Kidney glomerular epithelial cell (primary cell): ENCODE results near the gene ADAMTS3.
A peak's percentile ranks its signal among the peaks of the same experiment; 100 is the strongest.

ENCODE experiments used
- DNase-seq: peaks from one replicate; lab custom pipeline; 2025; lab: John Stamatoyannopoulos, UW

ADAMTS3 gene

GRCh38 chr4:72405417-72405816, 163.6 kb downstream of the ADAMTS3 start:
- no peak for DNase-seq

- no peak for DNase-seq
These were observed 171.7 kb downstream of the ADAMTS3 start for GRCh38 chr4:72397314-72397713.

GRCh38 chr4:72394012-72394663, 174.9 kb downstream of the ADAMTS3 start:
- peak; percentile 28 for DNase-seq

- no peak for DNase-seq
These were observed 177.7 kb downstream of the ADAMTS3 start for GRCh38 chr4:72391281-72391680.

- DNase-seq, result peak; percentile 28
These were observed 178.6 kb downstream of the ADAMTS3 start for GRCh38 chr4:72390409-72390808.

GRCh38 chr4:72388521-72388920, 180.5 kb downstream of the ADAMTS3 start:
- no peak for DNase-seq

- DNase-seq, result no peak
These were observed 181.1 kb downstream of the ADAMTS3 start for GRCh38 chr4:72387959-72388358.

- no peak for DNase-seq
These were observed 185.6 kb downstream of the ADAMTS3 start for GRCh38 chr4:72383439-72383838.

- no peak for DNase-seq
These were observed 190.1 kb downstream of the ADAMTS3 start for GRCh38 chr4:72378901-72379300.

- no peak for DNase-seq
These were observed 191.4 kb downstream of the ADAMTS3 start for GRCh38 chr4:72377491-72378194.

- no peak for DNase-seq
These were observed 192.1 kb downstream of the ADAMTS3 start for GRCh38 chr4:72376901-72377300.

GRCh38 chr4:72375073-72375736, 193.8 kb downstream of the ADAMTS3 start:
- DNase-seq, result no peak

- DNase-seq, result no peak
These were observed 194.9 kb downstream of the ADAMTS3 start for GRCh38 chr4:72374159-72374558.

GRCh38 chr4:72366601-72367000, 202.4 kb downstream of the ADAMTS3 start:
- no peak for DNase-seq

GRCh38 chr4:72365981-72366380, 203.0 kb downstream of the ADAMTS3 start:
- no peak for DNase-seq

GRCh38 chr4:72365016-72365415, 204.0 kb downstream of the ADAMTS3 start:
- no peak for DNase-seq

GRCh38 chr4:72360075-72360474, 208.9 kb downstream of the ADAMTS3 start:
- DNase-seq, result no peak

GRCh38 chr4:72358483-72358882, 210.5 kb downstream of the ADAMTS3 start:
- no peak for DNase-seq

- no peak for DNase-seq
These were observed 211.1 kb downstream of the ADAMTS3 start for GRCh38 chr4:72357908-72358307.

- no peak for DNase-seq
These were observed 216.3 kb downstream of the ADAMTS3 start for GRCh38 chr4:72352711-72353110.

- DNase-seq, result no peak
These were observed 217.5 kb downstream of the ADAMTS3 start for GRCh38 chr4:72351521-72351920.

GRCh38 chr4:72348701-72349100, 220.3 kb downstream of the ADAMTS3 start:
- DNase-seq, result no peak

GRCh38 chr4:72344418-72344817, 224.6 kb downstream of the ADAMTS3 start:
- DNase-seq, result no peak
